ENCODE measurements around the gene SHISAL1.

The SHISAL1 gene

GRCh38 chr22:44312766-44313165, at the start of gene SHISAL1:
Gene SHISAL1 (minus strand): TSS chr22:44312951. CDS start chr22:44300945, 12,006 bp downstream.
- DNase-seq, result no peak

- no peak for DNase-seq
These were observed 48.8 kb upstream of the SHISAL1 start for GRCh38 chr22:44361391-44362126.

- DNase-seq, result no peak
These were observed 48.1 kb upstream of the SHISAL1 start for GRCh38 chr22:44360668-44361381.

GRCh38 chr22:44360306-44360667, 47.5 kb upstream of the SHISAL1 start:
- DNase-seq, result no peak

- no peak for DNase-seq
These were observed 46.9 kb upstream of the SHISAL1 start for GRCh38 chr22:44359496-44360110.

- no peak for DNase-seq
These were observed 46.1 kb upstream of the SHISAL1 start for GRCh38 chr22:44358709-44359440.

GRCh38 chr22:44357966-44358465, 45.3 kb upstream of the SHISAL1 start:
- DNase-seq, result no peak

- DNase-seq, result no peak
These were observed 44.7 kb upstream of the SHISAL1 start for GRCh38 chr22:44357296-44357965.

GRCh38 chr22:44355716-44356070, 42.9 kb upstream of the SHISAL1 start:
- DNase-seq, result no peak

- DNase-seq, result no peak
These were observed 41.5 kb upstream of the SHISAL1 start for GRCh38 chr22:44354288-44354687.

GRCh38 chr22:44353041-44353440, 40.3 kb upstream of the SHISAL1 start:
- DNase-seq, result no peak

GRCh38 chr22:44352378-44353035, 39.8 kb upstream of the SHISAL1 start:
- no peak for DNase-seq

- peak; percentile 38 for DNase-seq
These were observed 39.1 kb upstream of the SHISAL1 start for GRCh38 chr22:44351685-44352377.

GRCh38 chr22:44351037-44351436, 38.3 kb upstream of the SHISAL1 start:
- no peak for DNase-seq

GRCh38 chr22:44349594-44349993, 36.8 kb upstream of the SHISAL1 start:
- no peak for DNase-seq

- no peak for DNase-seq
These were observed 36.3 kb upstream of the SHISAL1 start for GRCh38 chr22:44348971-44349560.

- DNase-seq, result no peak
These were observed 34.8 kb upstream of the SHISAL1 start for GRCh38 chr22:44347549-44347948.

- no peak for DNase-seq
These were observed 34.3 kb upstream of the SHISAL1 start for GRCh38 chr22:44347080-44347479.

- no peak for DNase-seq
These were observed 33.1 kb upstream of the SHISAL1 start for GRCh38 chr22:44345872-44346271.

GRCh38 chr22:44344407-44344806, 31.7 kb upstream of the SHISAL1 start:
- DNase-seq, result no peak

- DNase-seq, result no peak
These were observed 29.7 kb upstream of the SHISAL1 start for GRCh38 chr22:44342347-44342956.
